NCI-H2029 (cell line): ENCODE results near the gene LRRN4CL.
"Not testable (repeated sequence)": the region's sequence is repeated elsewhere in the genome, so short reads cannot be mapped to it uniquely, and the experiment has no call there.

ENCODE experiments used
- DNase-seq: peaks from one replicate; lab custom pipeline; 2025; lab: John Stamatoyannopoulos, UW

Gene LRRN4CL

DNA sequence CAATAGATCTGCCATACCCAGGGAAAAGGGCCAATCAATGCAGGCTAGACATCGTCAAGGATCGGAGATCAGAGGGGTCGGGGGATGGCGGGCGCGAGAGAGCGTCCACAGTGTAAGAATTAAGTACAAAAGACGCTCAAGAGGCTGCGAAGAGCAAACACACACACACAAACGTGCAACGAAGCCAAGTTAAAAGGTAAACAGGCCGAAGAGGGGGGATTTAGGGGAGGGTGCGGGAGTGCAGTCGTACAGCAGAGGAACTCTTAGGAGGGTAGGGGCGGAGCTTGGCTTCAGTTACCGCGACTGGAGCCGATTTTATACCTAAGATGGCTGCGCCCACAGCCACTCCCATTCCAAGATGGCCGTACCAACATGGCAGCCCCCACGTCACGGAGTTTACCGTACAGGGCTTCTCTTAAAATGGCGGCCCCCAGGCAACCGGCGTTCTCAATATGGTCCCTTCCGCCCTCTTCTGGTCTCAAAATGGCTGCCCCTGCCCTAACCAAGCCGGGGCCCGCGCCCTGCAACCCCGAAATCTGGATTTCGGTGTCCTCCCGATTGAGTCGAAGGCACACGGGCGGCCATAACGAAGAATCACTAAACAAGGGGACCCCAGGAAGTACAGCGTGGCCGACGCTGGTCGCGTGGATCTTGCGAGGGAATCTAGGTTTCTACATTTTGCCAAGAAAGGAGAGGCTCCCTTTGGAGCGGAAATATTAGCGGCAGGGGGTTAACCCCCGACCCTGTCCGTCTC, 20.1 kb upstream of the LRRN4CL start:
- peak; percentile 99 for DNase-seq

DNA sequence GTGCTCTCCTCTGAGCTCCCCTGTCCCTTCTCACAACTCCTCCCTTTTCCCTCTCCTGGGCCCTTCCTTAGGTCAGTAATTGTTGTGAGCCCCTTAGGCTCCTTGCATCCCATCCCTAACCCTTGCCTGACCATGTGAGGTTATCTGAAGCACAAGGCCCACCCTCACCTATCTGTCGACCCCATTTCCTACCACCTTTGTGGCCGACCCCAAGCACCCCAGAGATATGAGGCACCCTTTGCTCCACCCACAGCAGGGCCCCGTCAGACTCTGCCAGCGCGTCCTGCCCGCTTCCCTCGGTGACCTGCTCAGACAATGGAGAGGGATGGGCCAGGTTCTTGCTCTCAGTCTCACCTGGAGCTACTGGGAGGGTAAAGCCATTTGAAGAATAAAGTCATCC, 19.5 kb upstream of the LRRN4CL start:
- peak; percentile 55 for DNase-seq

DNA sequence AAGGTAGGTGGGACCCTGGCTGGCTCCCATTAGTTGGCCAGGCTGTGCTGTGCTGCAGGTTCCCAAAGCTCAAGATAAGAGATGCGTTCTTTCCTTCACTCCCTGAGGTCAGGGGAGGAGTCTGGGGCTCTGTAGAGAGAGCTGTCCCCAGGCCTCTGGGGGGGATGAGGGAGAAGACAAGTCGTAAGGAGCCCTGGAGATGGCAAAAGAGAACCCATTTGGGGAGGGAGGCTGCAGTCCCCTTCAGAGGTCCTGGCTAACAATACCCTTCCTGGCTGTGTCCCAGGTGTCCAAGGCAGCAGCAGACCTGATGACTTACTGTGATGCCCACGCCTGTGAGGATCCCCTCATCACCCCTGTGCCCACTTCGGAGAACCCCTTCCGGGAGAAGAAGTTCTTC, 19.1 kb upstream of the LRRN4CL start:
- DNase-seq = no peak

DNA sequence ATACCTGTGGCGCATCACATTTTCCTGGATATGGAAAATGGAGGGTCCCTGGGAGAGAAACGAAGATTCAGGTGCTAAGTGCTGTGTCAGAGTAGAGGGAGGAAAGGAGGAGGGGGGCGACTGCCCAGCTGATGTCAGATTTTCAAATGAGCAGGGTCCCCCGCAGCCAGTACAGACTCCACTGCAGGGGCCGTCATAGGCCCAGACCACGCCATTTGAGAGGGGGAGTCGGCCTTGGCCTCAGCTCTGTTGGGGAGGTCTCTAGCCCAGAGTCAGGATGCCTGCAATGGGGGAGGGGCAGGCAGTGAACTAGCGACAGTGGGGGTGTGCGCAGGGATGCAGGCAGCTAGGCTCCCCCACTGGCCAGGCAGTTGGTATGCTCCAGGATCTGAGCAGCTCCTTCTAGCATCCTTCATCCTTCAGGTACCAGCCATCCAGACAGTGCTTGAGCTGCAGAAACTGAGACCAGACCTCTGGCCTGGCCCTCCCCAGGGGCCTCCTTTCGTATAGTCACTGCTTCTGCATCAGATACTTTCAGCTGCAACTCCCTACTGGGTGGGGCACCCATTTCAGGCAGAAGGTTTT, 18.0 kb upstream of the LRRN4CL start, which contains the start of the genes BSCL2 and GNG3:
Gene BSCL2 (minus strand): TSS at position 148 of the 585 bp plus-strand sequence. CDS start 229 bp downstream, outside the sequence.
Gene GNG3 (plus strand): TSS at position 400 of the 585 bp plus-strand sequence. CDS start 620 bp downstream, outside the sequence.
- no peak for DNase-seq

DNA sequence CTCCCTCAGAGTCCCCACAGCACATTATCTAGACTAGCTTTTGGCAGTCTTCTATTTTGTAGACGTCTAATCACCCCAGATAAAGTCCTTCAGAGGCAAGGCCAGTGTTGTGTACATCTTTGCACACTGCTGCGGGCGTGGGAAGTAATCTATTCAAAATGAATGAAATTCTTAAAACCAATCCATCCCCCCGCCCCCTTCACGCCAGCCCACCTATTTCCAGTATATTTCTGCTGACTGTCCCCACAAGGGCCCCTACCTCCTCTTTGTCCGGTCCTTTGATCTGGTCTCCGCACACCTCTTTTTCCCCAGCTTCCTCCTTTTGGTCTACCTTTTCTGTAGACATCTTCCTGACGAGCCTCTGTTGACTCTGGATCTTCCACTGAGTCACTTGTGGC, 17.5 kb upstream of the LRRN4CL start:
- DNase-seq = no peak

DNA sequence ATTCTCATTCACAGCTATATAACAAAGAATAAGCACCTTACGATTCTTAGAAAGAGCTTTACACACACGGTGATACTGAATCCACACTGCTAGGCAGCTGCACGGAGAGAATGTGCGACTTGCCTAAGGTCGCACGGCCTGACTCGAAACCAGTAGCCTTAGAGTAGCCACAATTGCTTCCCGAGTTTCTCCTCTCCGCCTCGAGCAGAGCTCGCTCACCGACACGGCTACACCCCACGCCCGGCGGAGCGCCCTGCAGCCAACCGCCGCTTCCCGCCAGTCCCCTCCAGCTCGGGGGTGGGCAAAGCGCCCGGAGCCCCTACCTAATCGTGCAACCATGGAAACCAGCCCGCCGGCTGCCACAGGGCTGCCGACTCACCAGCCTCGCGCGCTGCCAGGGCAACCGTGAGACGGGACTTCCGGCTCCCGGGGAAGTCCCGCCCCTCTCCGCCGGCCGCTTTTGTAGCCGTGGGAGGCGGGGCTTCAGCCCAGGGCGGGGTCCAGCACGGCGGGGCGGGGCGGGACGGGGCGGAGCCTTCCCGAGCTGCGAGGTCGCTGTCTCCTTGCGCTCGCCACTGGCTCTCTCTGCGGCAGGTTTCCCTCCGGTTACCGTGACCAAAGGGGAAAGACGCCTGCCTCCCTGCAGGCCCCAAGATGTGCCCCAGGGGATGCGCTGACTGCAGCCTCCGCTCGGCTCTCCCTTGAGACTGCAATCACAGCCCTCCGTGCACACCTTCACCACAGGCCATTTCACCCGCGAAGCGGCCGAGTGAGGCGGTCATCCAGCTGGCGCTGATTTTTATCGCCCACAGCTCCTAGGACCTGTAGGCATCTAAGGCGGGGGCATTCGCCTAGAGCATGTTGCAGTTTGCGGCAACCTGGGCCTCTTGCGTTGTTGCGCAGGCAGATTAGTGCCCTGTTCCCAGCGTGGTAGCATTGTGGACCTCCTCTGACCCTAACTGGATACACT, 16.8 kb upstream of the LRRN4CL start:
- DNase-seq = peak; percentile 96

DNA sequence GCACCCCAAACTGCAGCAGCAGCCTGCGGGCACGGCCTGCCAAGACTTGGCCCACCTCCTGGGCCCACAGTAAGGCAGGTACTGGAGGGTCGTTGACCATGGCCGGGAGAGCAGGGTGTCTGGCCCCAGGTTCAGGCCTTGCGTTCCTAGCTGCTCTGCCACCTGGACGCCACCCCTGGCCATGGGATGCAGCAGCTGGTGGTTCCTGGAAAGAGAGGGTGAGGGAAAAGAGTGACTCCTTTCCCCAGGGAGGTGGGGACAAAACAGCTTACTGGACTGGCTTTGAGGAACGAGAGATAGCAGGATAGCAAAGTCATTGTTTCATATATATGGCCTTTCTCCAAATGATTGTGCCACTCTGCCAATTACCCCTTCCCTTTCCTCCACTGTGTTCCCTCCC, 16.1 kb upstream of the LRRN4CL start:
- no peak for DNase-seq

DNA sequence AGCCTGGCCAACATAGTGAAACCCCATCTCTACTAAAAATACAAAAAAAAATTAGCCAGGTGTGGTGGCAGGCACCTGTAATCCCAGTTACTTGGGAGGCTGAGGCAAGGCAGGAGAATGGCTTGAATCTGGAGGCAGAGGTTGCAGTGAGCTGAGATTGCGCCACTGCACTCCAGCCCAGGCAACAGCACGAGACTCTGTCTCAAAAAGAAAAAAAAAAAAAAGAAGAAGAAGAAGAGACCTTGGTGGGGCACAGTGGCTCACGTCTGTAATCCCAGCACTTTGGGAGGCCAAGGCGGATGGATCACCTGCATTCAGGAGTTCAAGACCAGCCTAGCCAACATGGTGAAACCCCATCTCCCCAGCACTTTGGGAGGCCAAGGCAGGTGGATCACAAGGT, 14.6 kb upstream of the LRRN4CL start:
- DNase-seq = not testable (repeated sequence)

DNA sequence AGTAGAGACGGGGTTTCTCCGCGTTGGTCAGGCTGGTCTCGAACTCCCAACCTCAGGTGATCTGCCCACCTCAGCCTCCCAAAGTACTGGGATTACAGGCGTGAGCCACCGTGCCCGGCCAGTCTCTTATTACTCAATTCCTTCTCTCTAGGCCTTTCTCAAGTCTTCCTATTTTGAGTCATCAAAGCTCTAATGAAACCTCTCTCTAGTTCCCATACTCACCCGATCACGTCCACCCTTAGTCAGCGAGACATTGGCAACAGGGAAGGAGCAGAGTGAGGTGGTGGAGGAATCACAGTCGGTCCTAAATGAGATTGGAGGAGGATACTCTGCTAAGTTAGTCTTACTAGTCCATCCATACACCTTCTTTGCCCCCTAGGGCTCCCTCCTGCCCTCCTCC, 12.9 kb upstream of the LRRN4CL start:
- DNase-seq = no peak

DNA sequence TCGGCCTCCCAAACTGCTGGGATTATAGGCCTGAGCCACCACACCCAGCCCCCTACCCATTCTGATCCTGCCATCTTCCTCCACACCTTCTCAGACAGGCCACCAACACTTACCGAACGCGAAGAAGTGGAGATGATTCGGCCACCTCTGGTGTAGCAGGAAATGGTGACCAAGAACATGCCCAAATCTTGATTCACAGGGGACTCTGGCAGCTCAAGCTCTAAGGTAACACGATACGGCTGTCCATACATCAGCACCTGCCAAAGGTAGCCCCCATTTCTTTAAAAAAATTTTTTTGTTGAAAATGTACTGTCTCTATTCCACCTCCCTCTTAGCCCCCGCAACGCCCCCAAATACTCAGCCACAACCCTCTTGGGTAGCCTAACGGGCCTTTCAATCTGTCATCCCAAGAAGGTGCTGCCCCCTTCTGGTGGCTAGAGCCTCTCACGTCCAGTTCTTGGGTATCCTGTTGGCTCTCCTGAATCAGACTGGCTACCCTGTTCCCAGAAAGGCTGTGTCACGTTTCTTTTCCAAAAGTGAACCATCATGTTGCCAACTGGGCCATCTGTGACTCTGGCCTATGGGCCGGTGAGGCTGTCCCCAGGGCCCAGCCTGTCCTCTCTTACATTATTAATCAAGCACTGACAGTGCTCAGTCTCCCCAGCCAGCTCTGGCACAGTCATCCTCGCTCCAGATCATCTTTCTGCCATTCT, 5.3 kb upstream of the LRRN4CL start:
- DNase-seq = peak; percentile 52

DNA sequence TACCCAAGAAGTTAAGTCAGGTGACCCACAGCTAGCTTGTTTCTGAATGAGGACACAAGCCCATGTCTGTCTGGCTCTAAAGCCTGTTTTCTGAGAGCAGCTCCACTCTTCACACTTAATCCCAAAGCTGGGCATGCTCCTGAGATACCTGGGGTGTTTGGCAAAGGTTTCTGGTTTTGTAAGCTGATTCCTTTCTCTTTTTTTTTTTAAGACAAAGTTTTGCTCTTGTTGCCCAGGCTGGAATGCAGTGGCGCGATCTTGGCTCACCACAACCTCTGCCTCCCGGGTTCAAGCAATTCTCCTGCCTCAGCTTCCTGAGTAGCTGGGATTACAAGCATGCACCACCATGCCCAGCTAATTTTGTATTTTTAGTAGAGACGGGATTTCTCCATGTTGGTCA, 4.3 kb upstream of the LRRN4CL start:
- DNase-seq = not testable (repeated sequence)

DNA sequence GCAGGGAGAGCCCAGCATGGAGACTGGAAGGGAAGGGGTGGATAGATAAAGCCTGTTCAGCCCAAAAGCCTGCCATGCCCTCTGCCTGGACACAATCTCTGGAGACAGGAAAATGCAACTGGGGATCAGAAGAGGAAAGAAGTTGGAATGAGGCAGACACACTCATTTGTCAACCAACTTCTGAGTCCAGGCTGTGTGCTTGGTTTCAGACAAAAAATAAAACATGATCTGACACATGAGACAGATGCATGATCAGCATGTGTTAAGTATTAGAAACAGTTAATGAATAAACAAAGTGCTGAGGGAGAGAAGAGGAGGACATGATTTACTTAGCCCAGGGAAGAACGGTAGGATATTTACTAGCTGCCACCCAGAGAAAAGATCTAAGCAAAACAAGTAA, 839 bp downstream of the LRRN4CL start:
- DNase-seq = no peak

DNA sequence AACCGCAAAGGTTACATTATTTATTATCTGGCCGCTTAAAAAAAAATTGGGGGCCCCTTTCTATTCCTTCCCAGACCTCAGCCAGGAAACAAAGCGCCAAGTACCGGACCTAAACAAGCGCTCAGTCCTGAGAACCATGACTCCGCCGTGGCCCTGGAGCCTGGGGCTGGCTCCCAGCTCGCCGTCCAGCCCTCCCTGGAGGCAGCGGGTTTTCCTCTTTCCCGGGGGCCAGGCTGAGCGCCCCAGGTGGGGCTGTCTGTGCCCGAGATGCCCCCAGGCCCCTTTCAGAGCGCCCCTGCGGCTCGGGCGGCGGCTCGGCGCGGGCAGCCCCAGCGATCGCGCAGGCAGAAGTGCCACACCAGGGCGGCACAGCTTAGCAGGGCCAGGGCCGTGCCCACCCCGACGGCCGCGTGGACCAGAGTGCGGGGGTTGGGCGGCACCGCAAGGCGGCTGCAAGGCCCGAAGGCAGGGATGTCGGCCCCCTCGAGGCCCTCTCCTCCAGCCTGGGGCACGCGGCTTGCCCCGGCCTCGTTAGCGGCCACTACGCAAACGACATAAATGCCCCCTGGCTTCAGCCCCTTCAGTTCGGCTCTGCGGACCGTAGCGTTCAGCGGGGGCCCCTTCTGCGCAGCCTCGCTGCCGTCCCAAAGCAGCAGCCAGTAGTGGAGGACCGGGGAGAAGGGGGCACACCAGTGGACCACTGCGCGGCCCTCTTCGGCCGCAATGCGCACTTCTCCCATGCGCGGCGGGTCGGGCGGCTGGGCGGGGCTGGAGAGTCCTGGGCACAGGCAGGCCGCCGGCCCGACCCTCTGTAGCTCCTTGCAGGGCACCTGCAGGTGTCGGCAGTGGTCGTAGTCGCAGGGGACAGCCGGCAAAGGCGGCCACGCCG, 1.6 kb downstream of the LRRN4CL start:
- no peak for DNase-seq

DNA sequence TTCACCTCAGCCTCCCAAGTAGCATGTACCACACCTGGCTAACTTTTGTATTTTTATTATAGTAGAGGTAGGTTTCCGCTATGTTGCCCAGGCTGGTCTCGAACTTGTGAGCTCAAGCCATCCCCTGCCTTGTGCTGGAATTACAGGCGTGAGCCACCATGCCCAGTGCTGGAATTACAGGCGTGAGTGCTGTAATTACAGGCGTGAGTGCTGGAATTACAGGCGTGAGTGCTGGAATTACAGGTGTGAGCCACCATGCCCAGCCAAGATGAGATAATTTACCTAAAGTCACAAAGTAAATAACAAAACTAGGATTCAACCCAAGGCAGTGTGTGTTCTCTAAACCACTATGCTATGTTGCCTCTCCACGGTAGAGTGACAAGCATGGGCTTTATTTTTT, 6.8 kb downstream of the LRRN4CL start:
- DNase-seq = no peak

DNA sequence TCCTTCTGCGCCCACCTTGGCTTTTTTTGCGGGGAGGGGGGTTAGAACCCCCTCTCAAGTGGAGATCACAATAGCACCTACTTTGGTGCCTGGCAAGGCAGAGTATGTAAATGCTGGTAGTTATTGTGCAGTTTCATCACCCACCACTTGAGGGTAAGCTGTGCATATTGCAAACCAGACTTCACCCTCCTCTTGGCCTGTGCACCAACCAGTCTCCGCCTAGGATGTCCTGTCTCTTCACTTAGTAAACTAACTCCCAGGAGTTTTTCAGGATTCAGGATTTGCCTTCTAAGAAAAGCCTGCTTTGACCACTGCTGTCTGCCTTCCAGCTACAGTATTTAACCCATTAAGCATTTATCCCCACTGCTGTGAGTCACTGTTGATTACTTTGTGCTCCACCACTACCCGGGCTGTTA, 8.5 kb downstream of the LRRN4CL start:
- peak; percentile 38 for DNase-seq

DNA sequence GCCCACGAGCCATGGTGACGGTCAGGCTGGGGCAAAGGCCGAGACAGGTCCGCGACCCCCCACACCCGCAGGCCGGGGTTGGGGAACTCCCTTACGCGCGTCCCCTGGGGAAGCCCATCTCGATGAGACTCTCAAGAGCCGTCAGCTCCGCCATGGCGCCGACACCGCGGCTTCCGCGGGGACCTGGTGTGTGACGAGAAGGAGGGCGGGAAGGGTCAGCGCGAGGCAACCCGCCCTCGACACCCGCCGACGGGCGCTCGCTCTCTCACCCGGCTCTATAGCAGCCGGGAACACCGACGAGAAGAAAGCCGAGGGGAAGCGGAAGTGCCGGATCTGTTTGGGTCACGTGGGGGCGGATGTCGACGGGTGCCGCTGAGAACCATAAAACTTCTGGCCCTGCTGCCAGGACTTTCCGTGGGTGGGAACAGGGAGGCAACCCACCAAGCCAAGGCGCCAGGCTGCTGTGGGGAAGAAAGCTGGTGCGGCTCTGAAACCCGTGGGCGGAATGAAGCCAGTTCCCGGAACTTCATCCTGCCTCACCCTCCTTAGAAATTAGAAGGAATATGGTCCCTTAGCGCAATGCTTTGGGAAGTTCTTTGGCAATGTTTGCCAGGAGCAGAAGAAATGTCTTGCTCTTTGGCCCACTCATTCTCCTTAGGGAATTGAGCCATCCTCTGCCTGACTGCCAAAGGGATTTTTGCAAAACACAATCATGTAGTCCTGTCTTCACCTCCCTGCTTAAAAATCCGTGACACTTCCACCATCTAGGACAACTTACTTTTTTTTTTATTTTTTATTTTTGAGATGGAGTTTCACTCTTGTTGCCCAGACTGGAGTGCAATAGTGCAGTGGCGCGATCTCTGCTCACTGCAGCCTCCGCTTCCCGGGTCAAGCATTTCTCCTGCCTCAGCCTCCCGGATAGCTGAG, 10.3 kb downstream of the LRRN4CL start, which contains the start of gene UBXN1:
Gene UBXN1 (minus strand): TSS at position 304 of the 927 bp plus-strand sequence. CDS start 150 bp downstream, at position 154.
- DNase-seq = peak; percentile 87

DNA sequence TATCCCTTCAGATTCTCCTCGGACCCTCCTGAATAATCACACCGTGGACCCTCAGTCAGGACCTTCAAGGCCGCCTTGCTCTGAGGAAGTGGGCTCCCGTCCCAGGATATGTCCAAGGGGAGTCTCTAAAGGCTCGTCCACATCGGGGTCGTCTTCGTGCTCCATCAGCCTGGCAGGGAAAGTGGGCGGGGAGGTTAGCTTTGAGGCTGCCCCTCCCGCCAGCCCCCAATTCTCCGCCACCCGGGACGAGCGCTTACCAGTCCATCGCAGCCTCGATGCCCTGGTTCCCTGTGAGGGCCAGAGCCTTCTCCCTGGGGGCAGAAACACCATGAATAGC, 10.9 kb downstream of the LRRN4CL start:
- DNase-seq = no peak

DNA sequence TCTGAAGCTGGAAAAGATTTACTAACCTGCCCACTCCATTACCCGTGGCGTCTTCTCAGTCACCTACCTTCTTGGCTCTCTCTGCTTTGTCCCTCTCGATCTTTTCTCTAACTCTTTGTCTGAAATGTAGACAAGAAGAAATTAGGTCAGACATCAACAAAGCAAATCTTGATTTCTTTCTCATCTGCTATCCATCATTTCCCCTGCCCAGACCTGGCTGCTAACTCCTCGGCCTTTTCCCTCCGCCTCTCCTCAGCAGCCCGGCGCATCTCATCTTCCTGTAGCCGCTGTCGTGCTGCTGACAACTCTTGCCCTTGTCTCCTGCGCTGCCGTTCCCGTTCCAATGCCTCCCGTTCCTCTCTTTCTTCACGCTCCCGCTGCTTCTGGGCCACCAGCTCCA, 11.6 kb downstream of the LRRN4CL start:
- no peak for DNase-seq

DNA sequence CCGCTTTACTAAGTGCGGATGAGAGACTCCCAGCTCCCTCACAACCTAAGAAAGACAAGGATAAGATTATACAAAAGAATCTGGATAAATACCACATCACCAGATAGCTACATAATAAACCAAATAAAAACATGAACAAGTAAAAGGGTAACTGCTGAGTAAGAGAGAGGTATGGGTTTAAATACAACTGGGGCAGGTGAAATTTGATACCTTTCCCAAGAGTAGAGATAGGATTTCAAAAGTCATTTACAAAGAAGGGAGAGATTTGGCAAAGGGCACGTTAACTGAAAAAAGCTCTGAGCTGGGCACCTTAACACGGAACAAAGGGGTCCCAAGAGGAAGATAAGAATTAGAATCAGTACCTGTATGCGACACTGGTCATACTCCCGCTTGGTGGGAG, 12.2 kb downstream of the LRRN4CL start:
- no peak for DNase-seq

DNA sequence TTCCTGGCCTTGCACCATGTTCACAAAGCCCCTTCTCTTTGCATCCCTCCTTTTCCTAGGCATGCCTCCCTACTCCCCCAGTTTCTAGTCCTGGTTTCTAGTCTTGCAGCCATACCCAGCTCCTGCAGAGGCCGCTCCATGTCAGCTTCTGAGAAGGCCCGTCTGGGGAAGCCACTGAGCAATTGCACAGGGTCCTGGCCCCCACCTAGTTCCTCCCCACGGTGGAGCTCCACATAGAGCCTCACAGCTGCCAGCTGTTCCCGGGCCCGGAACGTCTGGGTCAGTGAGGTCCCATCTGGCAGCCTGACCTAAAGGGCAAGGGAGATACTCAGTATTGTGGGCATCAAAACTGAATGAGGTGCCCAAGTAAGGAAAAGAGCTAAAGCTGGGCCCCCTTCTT, 12.6 kb downstream of the LRRN4CL start:
- no peak for DNase-seq
